SKM-1 treated with dmso at 0.1 percent for 144 hours (cell line): ENCODE measurements around the gene ULK2.
"Not testable (repeated sequence)": the region's sequence is repeated elsewhere in the genome, so short reads cannot be mapped to it uniquely, and the experiment has no call there.

Source experiments
- DNase-seq: peaks from one replicate; lab custom pipeline; 2025; ENCODE audit not compliant: unreplicated experiment; lab: John Stamatoyannopoulos, UW

The ULK2 gene

DNA sequence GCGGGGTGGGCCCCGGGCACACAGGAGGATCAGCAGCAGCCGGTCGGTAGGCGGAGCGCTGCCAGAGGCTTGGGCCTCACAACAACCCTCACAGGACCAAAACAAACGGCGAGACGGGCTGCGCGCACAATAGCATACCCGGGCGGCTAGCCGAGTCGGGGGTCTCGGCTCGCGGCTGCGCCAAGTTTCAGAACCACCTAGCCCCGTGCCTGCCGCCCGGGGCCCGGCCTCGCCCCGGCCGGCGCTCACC lies 732 bp downstream of the ULK2 start:
- peak; percentile 14 for DNase-seq

DNA sequence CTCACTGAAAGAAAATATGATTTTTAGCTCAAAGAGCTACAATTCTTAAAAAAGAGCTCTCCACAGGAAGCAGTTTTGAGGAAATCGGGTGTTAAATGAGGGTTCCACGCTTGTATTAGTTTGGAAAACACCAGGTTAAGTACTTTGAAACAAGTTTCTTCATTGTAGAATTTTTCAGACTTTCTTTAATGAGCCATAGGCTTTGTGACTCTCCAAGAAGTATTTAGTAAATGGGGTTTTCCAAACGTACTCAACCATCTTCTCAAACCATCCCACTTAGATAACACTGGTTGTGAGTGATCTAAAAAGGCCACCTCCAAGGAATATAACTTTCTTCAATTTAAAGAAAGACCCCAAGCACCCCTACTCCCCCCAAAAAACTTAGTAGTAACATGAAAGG lies 2.7 kb downstream of the ULK2 start:
- no peak for DNase-seq

DNA sequence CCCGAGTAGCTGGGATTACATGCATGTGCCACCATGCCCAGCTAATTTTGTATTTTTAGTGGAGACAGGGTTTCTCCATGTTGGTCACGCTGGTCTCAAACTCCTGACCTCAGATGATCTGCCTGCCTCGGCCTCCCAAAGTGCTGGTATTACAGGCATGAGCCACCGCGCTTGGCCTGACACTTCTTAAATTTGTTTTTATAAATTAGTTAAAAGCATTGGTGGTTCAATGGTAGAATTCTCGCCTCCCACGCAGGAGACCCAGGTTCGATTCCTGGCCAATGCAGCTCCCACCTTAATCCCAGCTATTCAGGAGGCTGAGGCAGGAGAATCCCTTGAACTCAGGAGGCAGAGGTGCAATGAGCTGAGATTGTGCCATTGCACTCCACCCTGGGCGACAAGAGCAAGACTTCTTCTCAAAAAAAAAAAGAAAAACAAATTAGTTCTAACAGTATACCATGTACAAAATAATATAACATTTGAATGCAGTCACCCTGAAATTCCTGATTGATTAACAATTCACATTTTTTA lies 7.0 kb downstream of the ULK2 start:
- DNase-seq: not testable (repeated sequence)

DNA sequence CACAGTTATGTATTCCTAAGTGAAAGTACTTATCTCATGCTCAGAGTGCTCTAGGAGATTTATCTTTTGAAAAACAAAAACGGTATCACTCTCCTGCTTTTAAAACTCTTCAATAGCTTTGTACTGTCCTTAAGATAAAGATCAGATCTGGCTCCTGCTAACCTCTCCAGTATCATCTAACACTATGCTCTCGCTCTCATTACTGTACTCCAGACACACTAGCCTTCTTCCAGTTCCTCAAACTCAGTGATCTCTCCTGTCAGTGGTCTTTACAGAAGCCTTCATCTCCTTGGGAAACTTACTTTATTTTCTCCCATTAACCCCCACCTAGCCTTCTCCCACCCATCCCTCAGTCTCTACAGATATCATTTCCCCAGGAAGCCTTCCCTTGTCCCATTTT lies 10.1 kb downstream of the ULK2 start:
- no peak for DNase-seq

DNA sequence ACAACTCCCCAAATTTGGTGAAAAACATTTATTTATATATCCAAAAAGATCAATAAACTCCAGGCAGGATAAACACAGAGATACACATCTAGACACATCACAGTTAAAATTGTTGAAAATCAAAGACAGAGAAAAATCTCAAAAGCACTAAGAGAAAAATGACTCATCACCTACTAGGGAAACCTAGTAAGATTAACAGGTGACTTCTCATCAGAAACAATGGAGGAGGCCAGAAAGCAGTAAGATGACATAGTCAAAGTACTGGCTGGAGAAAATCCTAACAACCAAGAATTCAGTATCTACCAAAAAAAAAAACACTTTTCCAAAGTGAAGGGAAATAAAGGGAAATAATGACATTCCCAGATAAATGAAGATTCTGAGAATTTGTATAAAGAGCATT lies 33.8 kb downstream of the ULK2 start:
- DNase-seq: no peak

DNA sequence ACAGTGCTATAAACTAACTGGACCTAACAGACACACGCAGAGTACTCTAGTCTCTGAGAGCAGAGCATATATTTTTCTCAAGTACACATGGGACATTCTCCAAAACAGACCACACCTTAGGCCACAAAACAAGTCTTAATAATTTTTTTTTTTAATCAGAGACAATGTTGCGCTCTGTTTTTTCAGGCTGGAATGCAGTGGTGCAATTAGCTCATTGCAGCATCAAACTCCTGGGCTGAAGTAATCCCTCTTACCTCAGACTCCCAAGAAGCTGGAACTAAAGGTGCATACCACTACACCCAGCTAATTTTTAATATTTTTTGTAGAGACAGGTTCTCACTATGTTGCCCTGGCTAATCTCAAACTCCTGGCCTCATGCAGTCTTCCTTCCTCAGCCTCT lies 37.7 kb downstream of the ULK2 start:
- no peak for DNase-seq

DNA sequence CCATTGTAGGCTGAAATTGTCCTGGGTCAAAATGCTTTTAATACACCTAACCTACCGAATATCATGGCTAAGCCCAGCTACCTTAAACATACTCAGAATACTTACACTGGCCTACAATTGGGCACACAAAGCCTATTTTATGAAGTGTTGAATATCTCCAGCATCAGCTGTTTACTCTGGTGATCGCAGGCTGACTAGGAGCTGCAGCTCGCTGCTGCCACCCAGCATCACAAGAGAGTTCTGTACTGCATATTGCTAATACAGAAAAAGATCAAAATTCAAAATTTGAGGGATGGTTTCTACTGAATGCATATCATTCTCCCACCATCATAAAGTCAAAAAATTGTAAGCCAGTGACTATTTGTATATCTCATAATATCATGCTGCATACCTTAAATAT lies 55.3 kb downstream of the ULK2 start:
- no peak for DNase-seq

DNA sequence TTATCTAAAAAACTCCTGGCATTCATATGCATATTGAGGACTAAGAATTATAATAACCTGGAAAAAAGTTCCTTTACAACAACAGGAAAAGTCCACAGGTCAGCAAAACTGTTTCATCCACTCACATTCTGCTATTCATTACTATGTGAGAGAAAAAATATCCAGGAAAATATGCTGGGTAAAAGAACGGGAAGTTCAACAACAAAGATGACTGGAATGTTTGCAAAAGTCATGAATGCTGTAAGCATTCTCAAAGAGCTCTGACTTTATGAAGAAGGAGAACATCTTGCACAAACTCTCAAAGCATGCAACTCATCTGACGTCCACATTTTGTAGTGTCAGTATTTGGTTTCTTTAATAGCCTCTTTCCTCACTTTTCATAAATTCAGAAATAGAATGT lies 62.7 kb downstream of the ULK2 start:
- DNase-seq: no peak

DNA sequence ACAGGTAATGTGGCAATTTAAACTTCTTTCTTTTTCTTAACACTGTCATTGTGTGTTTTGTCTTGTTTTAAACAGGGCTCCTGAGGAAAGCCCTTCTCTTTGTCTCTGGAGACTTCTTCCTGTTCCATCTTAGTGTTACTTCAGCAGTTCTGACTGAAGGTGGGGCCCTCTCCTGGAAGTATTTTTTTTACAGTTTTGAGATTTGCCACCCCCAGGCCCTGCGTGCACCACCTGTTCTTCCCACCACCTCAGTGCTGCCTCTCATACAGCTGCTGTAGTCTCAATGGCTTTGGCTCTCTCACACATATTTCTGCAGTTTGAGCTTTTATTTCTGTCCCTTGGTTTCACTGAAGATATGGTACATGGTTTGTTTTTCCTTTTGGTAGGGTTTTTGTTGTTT lies 67.2 kb downstream of the ULK2 start:
- peak; percentile 15 for DNase-seq

DNA sequence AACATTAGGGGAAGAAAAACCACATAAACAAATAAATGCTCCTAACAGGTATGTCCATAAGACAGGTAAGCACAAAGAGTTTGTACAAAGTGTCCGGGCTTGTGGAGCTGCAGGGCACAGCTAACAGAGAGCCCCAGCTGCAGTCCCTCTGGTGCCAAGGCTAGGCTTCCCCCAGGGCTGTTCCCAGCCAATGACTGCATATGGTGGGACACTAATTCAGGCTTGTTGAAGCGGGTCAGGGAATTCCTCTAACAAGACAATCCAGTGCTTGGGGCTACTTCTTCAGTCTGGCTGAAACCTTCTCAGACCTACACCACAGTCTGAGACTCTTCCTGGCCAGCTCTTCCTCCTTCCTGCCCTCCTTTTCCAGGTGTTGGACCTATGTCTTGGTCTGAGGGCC lies 67.9 kb downstream of the ULK2 start:
- no peak for DNase-seq

DNA sequence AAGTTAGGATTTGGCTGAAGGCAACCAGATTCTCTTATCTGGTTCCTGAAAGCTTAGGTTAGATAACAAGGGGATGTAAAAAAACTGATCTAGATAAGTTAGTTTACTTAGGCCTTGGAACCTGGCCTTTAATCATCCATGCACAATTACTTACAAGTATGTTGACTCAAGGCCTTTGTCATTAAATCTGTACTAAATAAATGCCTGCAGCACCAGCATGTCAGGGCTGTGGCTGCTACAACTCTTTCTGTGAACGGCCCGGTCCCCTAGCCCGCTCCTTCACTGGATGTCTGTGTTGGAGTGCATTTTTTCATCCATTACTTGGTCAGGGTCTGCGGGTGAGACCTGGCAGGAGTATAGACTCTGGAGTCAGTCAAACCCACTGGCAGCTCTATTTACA lies 71.3 kb downstream of the ULK2 start:
- no peak for DNase-seq

DNA sequence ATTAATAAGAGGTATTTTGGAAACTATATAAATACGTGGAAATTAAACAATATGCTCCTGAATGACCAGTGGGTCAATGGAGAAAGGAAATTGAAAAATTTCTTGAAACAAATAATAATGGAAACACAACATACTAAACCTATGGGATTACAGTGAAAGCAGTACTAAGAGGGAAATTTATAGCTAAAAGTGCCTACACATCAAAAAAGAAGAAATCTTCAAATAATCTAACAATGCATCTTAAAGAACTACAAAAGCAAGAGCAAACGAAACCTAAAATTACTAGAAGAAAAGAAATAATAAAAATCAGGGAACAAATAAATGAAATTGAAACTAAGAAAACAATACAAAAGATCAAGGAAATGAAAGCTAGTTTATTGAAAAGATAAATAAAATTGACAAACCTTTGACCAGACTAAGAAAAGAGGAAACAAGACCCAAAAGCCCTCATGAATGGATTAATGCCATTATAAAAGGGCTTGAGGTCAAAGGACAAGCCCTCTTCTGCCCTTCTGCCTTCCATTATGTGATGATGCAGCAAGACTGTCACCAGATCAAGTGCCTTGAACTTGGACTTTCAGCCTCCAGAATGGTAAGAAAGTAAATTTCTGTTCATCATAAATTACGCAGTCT lies 75.7 kb downstream of the ULK2 start:
- DNase-seq: no peak

DNA sequence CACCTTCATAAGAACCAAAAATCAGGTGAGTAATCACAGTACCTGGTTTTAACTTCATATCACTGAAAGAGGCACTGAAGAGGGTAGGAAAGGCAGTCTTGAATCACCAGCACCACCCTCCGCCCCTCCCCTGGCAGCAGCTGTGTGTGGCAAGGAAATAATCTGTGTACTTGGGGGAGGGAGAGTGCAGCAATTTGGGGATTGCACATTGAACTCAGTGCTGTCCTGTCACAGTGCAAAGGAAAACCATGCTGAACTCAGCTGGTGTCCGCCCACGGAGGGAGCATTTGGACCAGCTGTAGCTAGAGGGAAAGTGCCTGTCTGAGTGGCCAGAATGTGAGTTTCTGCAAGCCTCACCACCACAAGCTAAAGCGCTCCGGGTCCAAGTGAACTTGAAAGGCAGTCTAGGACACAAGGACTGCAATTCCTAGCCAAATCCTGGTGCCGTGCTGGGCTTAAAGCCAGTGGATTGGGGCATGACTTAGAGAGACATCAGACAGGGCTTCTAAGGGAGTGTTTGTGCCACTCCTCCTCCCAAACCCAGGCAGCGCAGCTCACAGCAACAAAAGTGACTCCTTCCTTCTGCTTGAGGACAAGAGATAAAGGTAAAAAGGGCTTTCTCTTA lies 79.9 kb downstream of the ULK2 start:
- no peak for DNase-seq

DNA sequence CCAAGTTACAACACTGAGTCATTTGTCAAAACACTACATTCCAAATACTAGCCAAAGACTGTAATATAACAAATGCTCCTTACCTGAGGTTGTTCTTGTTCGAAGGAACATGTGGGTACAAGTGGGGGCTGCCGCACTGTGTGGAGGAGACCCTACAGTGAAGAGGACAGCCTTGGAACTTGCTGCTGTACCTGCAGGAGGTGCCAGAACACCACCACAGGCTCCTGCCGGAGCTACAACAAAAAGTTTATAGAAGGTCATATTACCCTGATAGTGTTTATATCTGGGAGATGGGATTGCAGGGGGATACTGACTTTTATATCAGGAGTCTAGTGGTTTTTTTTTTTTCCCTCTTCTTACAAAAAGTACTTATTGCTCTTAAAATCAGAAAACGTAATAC lies 81.9 kb downstream of the ULK2 start:
- no peak for DNase-seq

DNA sequence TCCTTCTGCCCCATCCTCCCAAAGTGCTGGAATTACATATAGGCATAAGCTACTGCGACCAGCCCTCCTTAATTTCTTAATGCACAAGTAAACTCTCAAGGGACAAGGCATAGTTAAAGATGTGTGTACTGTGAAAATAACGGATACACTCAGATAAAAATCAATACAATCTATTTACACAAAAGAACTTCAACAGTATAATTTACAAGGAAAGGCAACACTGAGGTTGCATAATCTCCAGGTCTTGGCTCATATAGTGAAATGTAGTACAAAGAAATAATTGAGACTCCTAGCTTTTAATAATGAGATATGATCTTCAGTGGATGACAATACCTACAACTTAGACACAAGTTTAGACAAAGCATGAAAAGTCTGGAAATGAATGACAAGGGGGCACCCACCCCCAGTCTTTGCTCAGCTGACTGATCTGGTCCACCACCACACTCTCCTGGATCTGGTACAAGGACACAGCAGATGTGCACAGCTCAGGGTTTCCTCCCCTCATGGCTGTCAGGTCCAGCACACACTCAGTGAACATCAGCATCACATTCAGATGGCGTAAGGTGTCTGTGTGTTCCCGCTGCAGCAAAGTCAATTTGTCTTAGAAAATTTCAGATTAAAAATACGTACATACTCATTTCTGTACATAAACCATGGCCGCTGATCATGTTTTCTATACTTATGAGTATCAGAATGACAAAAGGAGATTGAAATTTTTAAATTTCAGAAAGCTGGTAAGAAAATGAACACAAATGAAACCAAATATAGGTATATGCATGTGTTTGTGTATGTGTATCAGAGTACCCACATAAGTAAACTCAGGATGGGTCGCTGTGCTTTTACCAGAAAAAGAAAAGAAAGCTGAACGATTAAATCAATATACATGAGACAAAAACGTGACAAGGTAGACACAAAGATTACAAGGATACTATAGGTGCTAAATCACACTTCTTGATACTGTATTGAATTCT lies 86.0 kb downstream of the ULK2 start:
- DNase-seq: no peak

DNA sequence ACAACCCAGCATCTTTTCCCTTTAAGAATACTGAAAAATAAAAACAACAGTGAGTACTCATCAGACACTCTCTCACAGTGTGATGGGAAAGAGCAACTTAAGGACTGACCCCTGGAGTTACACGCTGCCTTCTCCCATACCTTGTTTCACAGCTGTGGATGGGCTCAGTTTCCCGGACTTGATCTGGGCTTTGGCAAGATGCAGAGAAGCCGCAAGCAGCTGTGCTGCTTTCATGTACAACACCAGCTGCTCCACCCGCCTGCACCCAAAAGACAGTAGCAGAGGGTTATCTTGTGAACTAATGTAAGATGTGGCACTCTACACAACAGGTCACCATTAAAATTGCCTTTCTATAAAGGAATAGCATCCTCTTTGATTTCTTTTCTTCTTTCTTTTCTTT lies 86.9 kb downstream of the ULK2 start:
- DNase-seq: no peak

DNA sequence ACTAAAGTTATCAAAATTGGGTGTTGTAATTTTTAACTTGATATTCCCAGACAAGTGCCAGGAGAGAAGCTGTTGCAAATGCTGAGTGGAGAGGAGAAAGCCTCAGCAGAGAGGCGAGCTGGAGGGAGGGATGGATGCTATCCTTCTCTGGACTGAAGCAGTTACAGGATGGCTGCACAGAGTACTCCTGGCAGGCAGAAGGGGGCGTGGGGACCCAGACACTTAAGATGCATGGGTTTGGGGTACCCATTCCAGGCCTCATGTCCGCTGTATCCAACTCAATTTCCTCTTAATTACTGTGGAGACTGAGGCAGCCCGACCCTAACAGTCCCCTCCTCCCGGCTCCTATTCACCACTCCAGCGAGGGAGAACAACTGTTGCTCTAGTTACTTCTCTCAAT lies 94.2 kb downstream of the ULK2 start:
- DNase-seq: no peak

DNA sequence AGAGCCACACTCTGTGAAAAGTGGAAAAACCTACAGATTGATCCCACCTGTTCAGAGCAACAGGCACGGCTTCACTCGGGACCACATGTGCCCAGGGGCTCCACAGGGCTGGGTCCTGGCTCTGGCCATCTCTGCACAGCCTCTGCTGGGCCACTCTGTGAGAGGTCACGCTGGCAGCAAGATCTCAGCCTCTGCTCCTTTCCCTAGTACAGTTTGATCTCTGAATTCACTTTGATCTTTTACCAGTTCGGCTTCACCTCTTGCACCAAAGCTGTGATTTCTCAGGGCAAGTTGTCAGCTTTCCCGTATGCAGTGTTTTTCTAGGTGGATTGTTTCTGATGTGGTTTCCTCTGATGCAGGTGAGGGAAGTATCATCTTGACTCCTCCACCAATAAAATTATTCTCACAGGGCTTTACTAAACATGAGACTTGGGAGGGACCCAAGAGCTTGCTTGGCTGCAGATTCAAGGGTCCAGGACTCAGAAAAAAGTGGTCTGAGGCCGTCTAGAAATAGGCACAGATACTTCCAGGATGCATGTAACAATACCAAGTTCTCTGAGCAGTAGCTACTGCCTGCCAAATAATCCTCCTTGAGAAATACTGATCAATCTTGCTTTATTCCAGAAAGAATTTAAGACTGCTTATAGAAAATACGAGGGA lies 95.6 kb downstream of the ULK2 start:
- DNase-seq: no peak

DNA sequence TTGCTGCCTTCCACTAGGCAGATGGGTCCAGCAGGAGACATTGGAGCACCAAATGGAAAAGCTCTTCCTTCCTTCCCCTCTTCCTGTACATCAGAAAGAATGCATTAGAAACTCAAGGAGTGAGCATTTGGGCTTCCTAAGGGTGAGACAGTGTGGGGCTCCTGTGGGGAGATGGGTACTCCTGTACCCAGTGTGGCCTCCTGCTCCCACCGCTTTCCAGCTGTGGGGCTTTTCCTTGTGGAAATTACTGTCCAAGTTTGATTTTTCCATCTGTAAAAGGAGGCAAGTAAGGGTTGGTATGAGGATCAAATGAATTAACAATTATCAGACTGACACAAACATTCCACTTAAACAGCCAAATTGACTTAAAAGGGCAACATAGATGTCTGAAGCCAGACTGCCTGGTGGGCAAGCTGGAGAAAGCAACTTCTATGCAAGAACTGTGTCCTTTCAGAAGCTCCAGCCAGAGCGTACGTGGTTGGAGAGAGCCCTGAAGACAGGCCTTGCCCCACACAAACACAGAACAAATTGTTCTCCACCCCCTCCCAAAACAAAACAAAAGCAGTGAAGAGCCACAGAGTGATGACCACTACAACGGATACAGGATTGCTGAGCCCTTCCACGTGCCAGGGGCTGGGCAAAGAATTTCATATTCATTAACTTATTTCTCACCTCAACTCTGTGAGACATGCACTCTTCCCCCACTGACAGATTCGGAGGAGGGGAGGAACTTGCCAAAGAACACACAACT lies 96.6 kb downstream of the ULK2 start:
- DNase-seq: no peak

DNA sequence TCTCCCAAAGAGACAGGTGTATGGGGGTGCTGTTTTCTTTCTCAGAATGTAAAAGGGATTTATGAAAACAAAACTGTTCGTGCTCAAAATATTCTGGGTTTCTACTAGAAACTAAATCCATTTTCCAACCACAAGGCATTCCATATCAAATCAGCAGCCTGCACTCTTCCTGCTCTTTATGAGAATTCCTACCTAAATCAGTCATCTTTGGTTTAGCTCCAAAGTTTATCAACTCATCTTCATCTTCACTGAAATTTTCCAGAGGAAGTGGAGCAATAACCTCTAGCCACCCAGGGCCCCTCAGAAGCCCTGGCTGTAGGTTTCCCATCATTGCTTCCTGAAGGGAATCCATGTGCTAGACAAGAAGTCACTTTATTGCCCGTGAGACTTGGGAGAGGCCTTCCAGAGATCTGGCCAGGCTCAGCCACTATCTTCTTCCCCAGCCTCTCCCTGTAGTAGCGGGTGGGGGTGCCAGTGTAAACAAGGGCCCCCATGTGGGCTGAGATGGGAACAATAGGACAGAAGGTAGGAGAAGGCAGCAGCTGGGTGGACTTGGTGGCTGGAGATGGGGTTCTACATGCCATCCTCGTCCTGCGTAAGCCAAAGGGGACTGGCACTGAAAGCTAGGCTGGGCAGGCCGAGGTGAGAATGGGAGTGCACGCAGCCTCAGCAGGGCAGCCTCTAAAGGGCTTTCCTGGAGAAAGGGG lies 97.6 kb downstream of the ULK2 start:
- no peak for DNase-seq
